ENCODE measurements around the gene RAB35.

The RAB35 gene

DNA sequence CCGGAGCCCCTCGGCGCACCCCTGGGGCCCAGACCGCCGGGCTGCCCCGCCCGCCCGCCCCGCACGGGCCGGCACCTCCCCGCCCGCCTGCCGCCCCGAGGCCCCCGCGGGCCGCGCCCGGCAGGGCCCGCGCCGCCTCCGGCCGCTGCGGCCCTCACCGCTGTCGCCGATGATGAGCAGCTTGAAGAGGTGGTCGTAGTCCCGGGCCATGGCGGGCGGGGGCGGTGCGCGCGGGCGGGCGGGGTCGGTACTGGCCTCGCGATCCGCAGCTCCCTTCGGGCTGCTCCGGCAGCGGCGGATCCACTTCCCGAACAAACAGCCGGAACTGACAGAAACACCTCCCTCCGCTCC, at the start of gene RAB35:
Gene RAB35 (minus strand): TSS at position 313 of the 351 bp plus-strand sequence. CDS start 103 bp downstream, at position 210.
- DNase-seq (ENCODE audit: low read depth in 2 of 2), result no peak

- no peak for DNase-seq (ENCODE audit: low read depth in 2 of 2)
These were observed 47.7 kb upstream of the RAB35 start for GRCh38 chr12:120164293-120164692.

- no peak for DNase-seq (ENCODE audit: low read depth in 2 of 2)
These were observed 46.2 kb upstream of the RAB35 start for GRCh38 chr12:120162763-120163162.

DNA sequence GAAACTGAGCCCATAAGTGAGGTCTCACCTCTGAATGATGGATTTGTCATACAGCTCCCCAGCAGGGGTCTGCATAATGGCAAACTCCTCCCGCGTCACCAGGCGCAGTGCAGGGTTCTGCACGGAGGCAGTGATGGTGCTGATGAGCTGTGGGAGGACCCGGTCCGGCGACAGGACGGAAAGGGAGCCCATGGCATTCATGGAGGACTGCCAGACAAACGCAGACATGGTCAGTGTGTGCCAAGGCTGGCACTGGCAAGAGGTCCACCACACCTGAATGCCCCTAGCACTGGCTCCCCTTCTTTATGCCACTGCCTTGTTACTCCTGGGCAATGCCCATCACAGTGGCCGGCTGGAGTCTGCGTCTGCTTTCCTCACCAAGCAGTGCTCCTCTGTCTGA, 45.3 kb upstream of the RAB35 start:
- DNase-seq (ENCODE audit: low read depth in 2 of 2), result no peak

- DNase-seq (ENCODE audit: low read depth in 2 of 2), result no peak
These were observed 43.1 kb upstream of the RAB35 start for GRCh38 chr12:120159509-120160237.

DNA sequence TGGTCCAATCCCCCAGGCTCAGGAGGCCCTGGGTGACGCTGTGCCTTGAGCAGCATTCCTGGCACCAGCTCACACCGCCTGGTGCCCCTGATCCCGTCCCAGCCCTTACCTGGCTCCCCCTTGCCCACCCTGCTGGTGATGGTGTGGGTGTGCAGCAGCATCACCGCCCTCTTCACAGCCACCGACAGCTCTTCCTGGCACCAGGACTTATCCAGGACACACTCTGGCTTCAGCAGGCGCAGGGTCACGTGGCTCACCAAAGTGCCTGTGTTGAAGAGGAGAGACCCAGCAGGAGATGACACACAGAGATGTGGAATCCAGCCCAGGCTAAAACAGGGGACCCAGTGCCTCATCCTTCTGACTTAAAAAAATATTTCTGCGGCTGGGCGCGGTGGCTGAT, 41.8 kb upstream of the RAB35 start:
- DNase-seq (ENCODE audit: low read depth in 2 of 2), result no peak

GRCh38 chr12:120157678-120158077, 41.1 kb upstream of the RAB35 start:
- DNase-seq (ENCODE audit: low read depth in 2 of 2), result no peak

GRCh38 chr12:120156315-120157259, 40.0 kb upstream of the RAB35 start:
- DNase-seq (ENCODE audit: low read depth in 2 of 2), result no peak

GRCh38 chr12:120155072-120155471, 38.5 kb upstream of the RAB35 start:
- DNase-seq (ENCODE audit: low read depth in 2 of 2), result no peak

DNA sequence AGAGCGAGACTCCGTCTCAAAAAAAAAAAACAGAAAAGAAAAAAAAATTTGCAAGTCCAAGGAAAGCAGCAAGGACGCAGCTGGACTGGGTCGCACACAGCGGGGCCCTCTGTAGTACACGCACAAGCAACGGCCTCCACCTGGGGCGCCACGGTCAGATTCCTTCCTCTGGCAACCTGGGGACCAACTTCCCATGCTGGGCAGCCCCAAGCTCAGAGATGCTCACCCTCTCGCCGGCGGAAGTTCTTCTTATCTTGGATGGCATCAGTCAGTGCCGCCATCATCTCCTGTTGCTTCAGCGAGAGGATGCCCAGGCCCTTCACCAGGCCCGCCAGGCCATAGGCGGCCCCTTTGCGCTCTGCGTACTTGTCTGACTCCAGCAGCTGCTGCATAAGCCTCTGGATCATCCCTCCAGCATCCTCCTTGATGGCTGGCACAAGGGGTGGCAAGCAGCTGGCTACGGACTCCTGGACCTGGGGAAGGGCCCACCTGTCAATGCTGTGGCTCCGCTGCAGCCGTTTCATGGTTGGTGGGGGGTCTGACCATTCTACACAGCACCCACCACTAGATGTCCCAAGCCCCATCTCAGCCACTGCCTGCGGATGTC, 34.5 kb upstream of the RAB35 start:
- no peak for DNase-seq (ENCODE audit: low read depth in 2 of 2)

DNA sequence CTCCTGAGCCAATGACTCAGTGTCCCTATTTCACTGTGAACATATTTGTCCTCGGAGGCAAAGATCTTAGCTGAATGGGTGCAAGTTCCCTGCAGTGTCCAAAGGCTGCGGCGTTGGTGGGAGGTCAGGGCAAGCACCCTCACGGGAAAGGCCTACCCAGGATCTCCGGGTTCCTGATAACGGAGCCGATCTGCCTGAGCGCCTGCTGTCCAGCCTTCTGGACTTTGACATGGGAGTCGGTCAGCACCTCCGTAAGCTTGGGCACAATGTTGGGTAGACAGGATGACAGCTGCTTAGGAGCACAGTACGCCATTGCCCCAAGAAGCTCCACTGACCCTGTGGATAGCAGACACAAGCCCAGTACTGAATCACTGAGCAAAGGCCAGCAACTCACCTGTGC, 31.5 kb upstream of the RAB35 start:
- DNase-seq (ENCODE audit: low read depth in 2 of 2), result no peak

DNA sequence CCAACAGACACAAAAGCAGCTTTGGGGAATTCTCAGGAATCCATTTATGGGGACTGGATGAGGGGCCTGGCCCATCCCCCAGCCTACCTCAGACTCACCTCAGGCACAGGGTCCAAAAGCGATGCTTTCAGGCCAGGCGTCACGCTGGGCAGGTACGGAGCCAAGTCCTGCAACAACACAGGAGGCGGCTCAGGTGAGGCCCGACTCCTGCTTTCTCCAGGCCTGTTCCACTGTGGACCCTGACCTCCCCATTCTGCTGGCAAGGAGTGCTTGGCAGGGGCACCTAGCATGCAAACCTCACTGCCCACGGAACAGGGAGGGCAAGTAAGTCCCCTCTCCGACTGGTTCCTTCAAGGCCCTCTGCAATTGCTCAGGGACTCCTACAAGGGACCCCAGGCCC, 28.6 kb upstream of the RAB35 start:
- DNase-seq (ENCODE audit: low read depth in 2 of 2), result no peak

DNA sequence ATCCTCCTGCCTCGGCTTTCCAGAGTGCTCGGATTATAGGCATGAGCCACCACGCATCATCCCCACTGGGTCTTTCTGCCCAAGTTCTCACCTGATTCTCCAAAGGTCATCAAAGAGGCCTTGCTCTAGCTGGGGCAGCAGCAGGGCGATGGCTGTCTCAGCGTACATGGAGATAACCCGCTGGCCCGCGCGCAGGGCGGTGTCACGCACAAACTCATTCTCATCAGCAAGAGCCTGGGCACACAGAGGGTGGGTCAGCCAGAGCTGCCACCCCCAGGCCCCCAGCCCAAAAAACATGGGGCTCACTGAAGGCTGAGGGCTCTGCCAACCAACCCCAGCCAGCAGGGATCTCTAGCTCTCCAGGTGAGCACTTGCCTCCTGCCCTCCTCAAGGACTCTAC, 27.7 kb upstream of the RAB35 start:
- no peak for DNase-seq (ENCODE audit: low read depth in 2 of 2)

- DNase-seq (ENCODE audit: low read depth in 2 of 2), result no peak
These were observed 25.8 kb upstream of the RAB35 start for GRCh38 chr12:120142231-120142877.

DNA sequence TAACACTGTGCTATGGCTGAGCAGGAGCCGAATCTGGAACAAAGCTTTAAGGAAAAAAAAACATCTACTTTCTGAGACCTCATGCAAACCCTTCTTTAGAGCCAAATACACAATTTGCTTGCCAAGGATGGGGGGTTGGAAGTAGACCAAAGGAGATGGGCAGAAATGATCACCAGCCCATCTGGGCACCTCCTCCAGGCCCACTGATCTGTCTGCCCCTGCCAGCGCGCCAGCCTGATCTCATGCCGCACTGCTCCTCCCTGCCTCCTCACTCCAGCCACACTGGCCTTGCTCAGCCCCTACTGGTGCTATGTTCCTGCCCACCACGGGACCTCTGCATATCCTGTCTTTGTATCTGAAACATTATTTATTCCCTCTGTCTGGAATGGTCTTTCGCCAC, 24.8 kb upstream of the RAB35 start:
- no peak for DNase-seq (ENCODE audit: low read depth in 2 of 2)

DNA sequence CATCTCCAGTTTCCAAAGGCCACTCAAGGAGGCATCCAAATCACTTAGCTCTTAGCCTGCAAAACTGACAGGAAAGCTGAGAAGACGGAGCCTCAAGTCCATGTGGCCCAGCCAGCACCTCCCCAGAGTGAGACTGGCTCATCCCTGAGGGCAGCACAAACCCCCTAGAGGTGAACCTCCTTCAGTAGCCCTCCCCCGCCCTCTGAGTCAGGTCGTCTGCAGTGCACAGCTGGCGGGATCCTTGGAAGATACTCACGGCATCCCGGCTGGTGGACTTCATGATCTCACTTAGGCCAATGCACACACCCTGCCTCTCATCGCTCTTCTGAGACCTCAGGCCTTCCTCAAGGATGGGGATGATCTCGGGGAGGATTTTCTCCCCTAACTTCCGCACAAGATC, 24.1 kb upstream of the RAB35 start:
- no peak for DNase-seq (ENCODE audit: low read depth in 2 of 2)

- DNase-seq (ENCODE audit: low read depth in 2 of 2), result no peak
These were observed 23.4 kb upstream of the RAB35 start for GRCh38 chr12:120139958-120140357.

DNA sequence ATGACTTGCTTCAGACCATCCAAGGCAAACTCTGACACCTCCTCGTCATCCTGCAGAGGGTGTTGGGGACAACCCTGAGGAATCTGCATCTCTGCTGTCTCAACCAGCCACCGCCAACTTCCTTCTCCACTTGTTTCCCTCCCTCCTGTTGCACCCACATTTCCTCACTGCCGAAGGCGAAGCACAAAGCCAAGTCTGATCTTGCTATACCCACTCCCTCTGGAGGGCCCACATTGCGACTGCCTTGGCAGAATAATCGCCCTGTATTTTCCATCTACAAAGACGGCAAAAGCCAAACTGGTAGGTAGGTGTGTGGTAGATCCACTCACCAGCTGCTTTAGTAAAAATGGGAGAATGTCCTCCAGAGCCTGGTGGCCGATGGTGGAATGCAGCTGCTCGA, 21.8 kb upstream of the RAB35 start:
- no peak for DNase-seq (ENCODE audit: low read depth in 2 of 2)

GRCh38 chr12:120137833-120138232, 21.3 kb upstream of the RAB35 start:
- no peak for DNase-seq (ENCODE audit: low read depth in 2 of 2)

DNA sequence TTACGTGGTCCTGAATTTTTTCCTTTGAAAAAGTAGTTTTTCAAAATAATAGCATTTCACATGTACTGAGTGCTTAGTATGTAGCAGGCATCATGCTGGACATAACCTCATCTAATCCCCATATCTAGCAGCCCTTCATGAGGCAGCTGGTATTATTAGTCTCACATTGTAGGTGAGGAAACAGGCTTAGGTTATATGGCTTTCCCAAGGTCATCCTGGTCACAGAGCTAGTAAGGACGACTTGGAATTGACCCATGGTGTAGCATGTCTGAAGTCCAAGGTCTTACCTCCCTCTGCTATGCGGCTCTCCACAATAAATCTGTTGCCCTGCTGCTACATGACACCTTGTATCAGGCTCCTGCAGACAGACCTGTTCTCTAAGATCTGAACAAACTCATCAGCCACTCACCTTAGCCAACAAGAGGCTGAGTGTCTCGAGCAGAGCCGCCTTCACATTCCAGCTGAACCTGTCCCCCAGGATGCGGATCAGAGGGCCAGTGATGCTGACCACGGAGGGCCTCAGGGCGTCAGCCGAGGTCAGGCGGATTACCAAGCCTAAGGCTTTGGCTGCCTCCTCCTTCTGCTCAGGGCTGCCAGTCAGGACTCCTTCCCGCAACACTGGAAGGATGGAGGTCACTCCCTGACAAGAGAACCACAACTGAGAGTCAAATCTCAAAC, 19.7 kb upstream of the RAB35 start:
- no peak for DNase-seq (ENCODE audit: low read depth in 2 of 2)

DNA sequence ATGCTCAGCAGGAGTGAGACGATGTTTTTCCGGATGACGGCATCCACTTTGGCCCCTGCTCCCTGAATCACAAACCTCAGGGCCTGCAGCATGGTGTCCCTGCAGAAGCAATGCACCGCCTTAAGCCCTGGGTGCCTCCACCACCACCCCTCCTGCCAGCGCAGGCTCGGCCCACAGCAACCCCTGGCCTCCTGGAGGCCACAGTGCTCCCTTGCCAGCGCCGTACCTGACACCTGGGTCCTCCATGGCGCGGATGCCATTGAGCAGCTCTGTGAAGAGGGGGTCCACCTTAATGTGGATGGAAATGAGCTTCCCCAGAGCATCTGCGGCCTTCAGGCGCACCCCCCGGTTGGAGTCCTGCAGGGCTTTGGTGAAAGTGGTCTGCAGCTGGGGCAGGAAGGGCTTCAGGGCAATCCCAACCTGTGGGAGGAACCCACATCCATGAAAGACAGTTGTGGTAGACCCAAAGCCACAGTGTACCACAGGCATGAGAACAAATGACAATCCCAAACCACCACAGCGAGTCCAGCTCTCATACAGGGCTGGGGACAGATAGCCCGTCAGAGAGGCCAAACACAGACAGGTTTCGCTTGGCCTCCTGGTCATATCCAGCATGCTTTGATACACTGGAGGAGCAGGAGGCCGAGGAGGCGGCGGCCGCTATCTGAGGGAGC, 17.9 kb upstream of the RAB35 start:
- DNase-seq (ENCODE audit: low read depth in 2 of 2), result no peak

All from stimulated activated CD4-positive, alpha-beta T cell treated with anti-CD3 and anti-CD28 coated beads, Interleukin-4, amount 100 ng/mL, for 48 hours (primary cell).